VCaP (cell line): Measurements from ENCODE around the gene ARL10.

ENCODE experiments used
- H3K27ac ChIP-seq: fragments of 450-650 bp; 2 replicates; pipeline ENCODE4 v1.5.1; 2017
- CTCF ChIP-seq: fragments of 450-650 bp; conservative IDR thresholded peaks from 2 replicates; pipeline ENCODE4 v1.5.1; 2017; ENCODE audit warnings: mild to moderate bottlenecking, moderate library complexity

Gene ARL10

GRCh38 chr5:176392526-176392925, 27.2 kb downstream of the ARL10 start:
- TF ChIP-seq CTCF, result no peak

GRCh38 chr5:176394096-176394495, 28.8 kb downstream of the ARL10 start:
- no peak overlapping the region for H3K27ac ChIP-seq
- no peak for TF ChIP-seq CTCF

More at GRCh38 chr5:176392526-176392925, 27.2 kb downstream of the ARL10 start:
- no peak overlapping the region for H3K27ac ChIP-seq

- H3K27ac ChIP-seq, result no peak overlapping the region
- TF ChIP-seq CTCF, result no peak
These were observed 29.8 kb downstream of the ARL10 start for GRCh38 chr5:176394881-176395675.

GRCh38 chr5:176396330-176396729, 31.0 kb downstream of the ARL10 start:
- H3K27ac ChIP-seq, result no peak overlapping the region
- TF ChIP-seq CTCF, result no peak

- H3K27ac ChIP-seq, result no peak overlapping the region
- no peak for TF ChIP-seq CTCF
These were observed 32.6 kb downstream of the ARL10 start for GRCh38 chr5:176397736-176398420.

- H3K27ac ChIP-seq, result no peak overlapping the region
- TF ChIP-seq CTCF, result no peak
These were observed 35.3 kb downstream of the ARL10 start for GRCh38 chr5:176400382-176401156.
